Measurements from ENCODE around the gene GINS3.

DNA sequence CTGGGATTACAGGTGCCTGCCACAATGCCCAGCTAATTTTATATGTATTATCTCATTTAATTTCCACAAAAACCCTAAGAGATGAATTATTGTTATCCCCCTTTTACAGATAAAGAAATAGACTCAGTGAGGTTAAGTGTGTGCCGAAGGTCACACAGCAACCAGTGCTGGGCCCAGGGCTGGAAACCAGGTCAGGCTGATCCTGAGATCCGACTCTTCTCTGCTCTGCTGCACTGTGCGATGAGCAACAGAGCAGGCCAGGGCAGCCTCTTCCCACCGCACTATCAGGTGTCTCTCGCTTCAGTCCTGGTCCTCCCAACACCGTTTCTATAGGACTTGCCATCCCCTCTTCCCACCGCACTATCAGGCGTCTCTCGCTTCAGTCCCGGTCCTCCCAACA is 24.8 kb downstream of the GINS3 start:
- TF ChIP-seq POLR2A (IDR thresholded peaks at IDR 0.05; ENCODE audit: extremely low read depth, insufficient read length) (no peak), MYC (IDR thresholded peaks at IDR 0.05; ENCODE audit: low read depth, low read length) (no peak)
- TF ChIP-seq, protein P1, sequence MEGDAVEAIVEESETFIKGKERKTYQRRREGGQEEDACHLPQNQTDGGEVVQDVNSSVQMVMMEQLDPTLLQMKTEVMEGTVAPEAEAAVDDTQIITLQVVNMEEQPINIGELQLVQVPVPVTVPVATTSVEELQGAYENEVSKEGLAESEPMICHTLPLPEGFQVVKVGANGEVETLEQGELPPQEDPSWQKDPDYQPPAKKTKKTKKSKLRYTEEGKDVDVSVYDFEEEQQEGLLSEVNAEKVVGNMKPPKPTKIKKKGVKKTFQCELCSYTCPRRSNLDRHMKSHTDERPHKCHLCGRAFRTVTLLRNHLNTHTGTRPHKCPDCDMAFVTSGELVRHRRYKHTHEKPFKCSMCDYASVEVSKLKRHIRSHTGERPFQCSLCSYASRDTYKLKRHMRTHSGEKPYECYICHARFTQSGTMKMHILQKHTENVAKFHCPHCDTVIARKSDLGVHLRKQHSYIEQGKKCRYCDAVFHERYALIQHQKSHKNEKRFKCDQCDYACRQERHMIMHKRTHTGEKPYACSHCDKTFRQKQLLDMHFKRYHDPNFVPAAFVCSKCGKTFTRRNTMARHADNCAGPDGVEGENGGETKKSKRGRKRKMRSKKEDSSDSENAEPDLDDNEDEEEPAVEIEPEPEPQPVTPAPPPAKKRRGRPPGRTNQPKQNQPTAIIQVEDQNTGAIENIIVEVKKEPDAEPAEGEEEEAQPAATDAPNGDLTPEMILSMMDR (IDR thresholded peaks at IDR 0.05; ENCODE audit: low read depth, low read length), result no peak
- TF ChIP-seq, protein P2, sequence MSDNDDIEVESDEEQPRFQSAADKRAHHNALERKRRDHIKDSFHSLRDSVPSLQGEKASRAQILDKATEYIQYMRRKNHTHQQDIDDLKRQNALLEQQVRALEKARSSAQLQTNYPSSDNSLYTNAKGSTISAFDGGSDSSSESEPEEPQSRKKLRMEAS (IDR thresholded peaks at IDR 0.05; ENCODE audit: low read depth, low read length), result no peak
